DMS153 treated with DMSO at 0.1 percent for 48 hours (cell line): ENCODE data around the gene RGS8.

ENCODE experiments used
- DNase-seq: peaks from one replicate; lab custom pipeline; 2025; ENCODE audit not compliant: unreplicated experiment; lab: John Stamatoyannopoulos, UW

Gene RGS8

GRCh38 chr1:182684116-182684828 is at the start of gene RGS8:
TSS of gene RGS8 (minus strand) at chr1:182684587. CDS start at chr1:182669649, 14,938 bp downstream.
- DNase-seq = no peak

GRCh38 chr1:182731852-182732575 is 47.6 kb upstream of the RGS8 start:
- DNase-seq = no peak

- DNase-seq = no peak
Observed at GRCh38 chr1:182726912-182727311, 42.5 kb upstream of the RGS8 start.

- DNase-seq = no peak
Observed at GRCh38 chr1:182725259-182726255, 41.2 kb upstream of the RGS8 start.

GRCh38 chr1:182724215-182724614 is 39.8 kb upstream of the RGS8 start:
- DNase-seq = no peak

- no peak for DNase-seq
Observed at GRCh38 chr1:182723200-182723599, 38.8 kb upstream of the RGS8 start.

GRCh38 chr1:182721525-182721924 is 37.1 kb upstream of the RGS8 start:
- DNase-seq = no peak

- DNase-seq = no peak
Observed at GRCh38 chr1:182720463-182720862, 36.1 kb upstream of the RGS8 start.

GRCh38 chr1:182719553-182719952 is 35.2 kb upstream of the RGS8 start:
- no peak for DNase-seq

- no peak for DNase-seq
Observed at GRCh38 chr1:182718311-182718710, 33.9 kb upstream of the RGS8 start.

GRCh38 chr1:182716740-182717720 is 32.6 kb upstream of the RGS8 start:
- DNase-seq = no peak

GRCh38 chr1:182715531-182715930 is 31.1 kb upstream of the RGS8 start:
- no peak for DNase-seq

GRCh38 chr1:182714546-182714945 is 30.2 kb upstream of the RGS8 start:
- DNase-seq = no peak

- DNase-seq = no peak
Observed at GRCh38 chr1:182713939-182714338, 29.6 kb upstream of the RGS8 start.

GRCh38 chr1:182713492-182713891 is 29.1 kb upstream of the RGS8 start:
- no peak for DNase-seq

- no peak for DNase-seq
Observed at GRCh38 chr1:182709855-182710254, 25.5 kb upstream of the RGS8 start.

- no peak for DNase-seq
Observed at GRCh38 chr1:182709225-182709764, 24.9 kb upstream of the RGS8 start.

- no peak for DNase-seq
Observed at GRCh38 chr1:182707122-182707521, 22.7 kb upstream of the RGS8 start.

- DNase-seq = no peak
Observed at GRCh38 chr1:182704677-182705076, 20.3 kb upstream of the RGS8 start.

- DNase-seq = peak; percentile 82
Observed at GRCh38 chr1:182703539-182703938, 19.2 kb upstream of the RGS8 start.
